HUES48 (cell line): ENCODE data around the gene MAP3K13.
"Not testable (repeated sequence)": the region's sequence is repeated elsewhere in the genome, so short reads cannot be mapped to it uniquely, and the experiment has no call there.

Experiments used
- H3K27ac ChIP-seq: one replicate; pipeline ENCODE4 v1.7.0; 2013; ENCODE audit warnings: low read depth, low read length, inconsistent platforms
- H3K27me3 ChIP-seq: 2 replicates; pipeline ENCODE4 v1.6.1; 2013; ENCODE audit warnings: mild to moderate bottlenecking, low read length; ENCODE audit not compliant: control insufficient read depth, insufficient read depth
- H3K36me3 ChIP-seq: 2 replicates; pipeline ENCODE4 v1.6.1; 2013; ENCODE audit warnings: low read length; ENCODE audit not compliant: control insufficient read depth, insufficient read depth
- H3K4me1 ChIP-seq: 2 replicates; pipeline ENCODE4 v1.6.1; 2013; ENCODE audit warnings: mild to moderate bottlenecking, low read length; ENCODE audit not compliant: control insufficient read depth, insufficient read depth
- H3K4me3 ChIP-seq: 2 replicates; pipeline ENCODE4 v1.5.1; 2013; ENCODE audit warnings: mild to moderate bottlenecking, low read depth, low read length
- H3K9ac ChIP-seq: 2 replicates; pipeline ENCODE4 v1.6.1; 2013; ENCODE audit warnings: mild to moderate bottlenecking, low read depth, low read length, moderate library complexity
- H3K9me3 ChIP-seq: 2 replicates; pipeline ENCODE4 v1.6.1; 2013; ENCODE audit warnings: low read length; ENCODE audit not compliant: control insufficient read depth, insufficient read depth

MAP3K13 gene

DNA sequence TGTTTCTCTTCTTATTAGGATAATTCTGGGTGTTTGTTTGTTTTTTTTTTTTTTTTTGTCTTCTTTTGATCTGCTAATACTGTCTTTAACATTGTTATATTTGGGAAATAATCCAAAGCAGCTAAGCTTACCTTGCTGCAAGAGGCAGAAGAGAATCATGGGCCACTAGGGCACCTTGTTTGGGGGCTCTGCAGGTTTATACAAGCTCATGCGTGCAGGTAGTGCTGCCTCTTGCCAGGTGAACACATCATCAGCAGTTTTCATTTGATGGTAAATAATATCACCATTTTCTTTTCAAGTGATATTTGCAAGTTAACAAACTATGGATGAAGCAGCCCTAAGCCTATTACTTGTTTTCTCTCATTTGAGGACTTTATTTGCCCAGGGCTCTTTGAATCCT lies 37.9 kb downstream of the MAP3K13 start:
- no peak overlapping the region for H3K9ac ChIP-seq
- H3K4me1 ChIP-seq: peaks cover 6% of the 10 kb centered on the region; the same call in 1 of the 2 replicates
- H3K27me3 ChIP-seq: no peaks in the 10 kb centered on the region
- H3K4me3 ChIP-seq: no peak overlapping the region
- no peak overlapping the region for H3K27ac ChIP-seq
- H3K36me3 ChIP-seq: no peaks in the 10 kb centered on the region
- H3K9me3 ChIP-seq: no peaks in the 10 kb centered on the region

DNA sequence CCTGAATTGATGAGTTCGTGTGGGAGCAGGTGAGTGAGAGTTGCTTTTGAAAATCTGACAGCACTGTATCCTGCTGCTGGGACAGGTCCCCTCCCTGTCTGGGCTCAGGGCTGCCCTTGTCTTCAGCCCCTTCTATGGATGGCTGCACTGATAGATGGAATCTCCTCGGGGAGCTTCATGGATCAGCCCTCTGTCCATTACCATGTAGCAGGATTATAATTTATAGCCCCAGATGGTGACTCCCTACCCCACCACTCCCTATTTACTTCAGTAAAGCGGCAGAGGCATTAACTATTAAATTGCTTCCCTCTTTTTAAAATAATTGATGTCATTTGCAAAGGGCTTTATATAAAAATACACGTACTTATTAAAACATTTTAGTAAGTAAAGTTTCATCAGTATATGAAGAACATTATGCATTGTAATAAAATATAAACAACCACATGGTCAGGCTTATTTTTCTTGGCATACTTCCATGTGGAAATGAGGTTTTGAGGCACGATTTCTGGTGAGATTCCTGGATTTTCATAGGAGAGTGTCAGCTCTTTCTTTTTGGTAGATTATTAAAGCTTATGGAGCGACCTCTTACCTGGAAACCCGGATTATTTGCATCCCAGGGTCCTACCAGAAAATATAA lies 38.5 kb downstream of the MAP3K13 start:
- Histone ChIP-seq H3K4me3 (no peak overlapping the region), H3K4me1 (peaks cover 12% of the 10 kb centered on the region), H3K9me3 (no peaks in the 10 kb centered on the region), H3K9ac (no peak overlapping the region), H3K36me3 (no peaks in the 10 kb centered on the region), H3K27me3 (no peaks in the 10 kb centered on the region), H3K27ac (no peak overlapping the region)

DNA sequence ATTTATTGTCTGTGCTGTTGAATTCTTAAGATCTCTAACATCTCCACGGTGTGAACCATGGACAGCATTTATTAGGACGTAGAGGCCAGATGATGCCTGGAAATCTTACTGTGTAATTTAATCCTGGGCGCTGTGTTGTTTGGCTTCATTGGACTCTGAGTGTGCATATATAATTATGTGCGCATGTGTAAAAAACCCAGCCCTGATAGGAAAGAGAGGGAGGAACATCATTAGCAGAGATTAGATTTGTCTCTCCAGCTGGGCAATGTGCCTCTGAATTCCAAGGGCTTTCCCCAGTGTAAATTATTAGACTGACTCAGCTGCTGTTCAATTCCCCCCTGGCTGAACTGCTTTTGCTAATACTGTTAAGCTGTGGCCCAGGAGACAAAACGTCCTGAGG lies 39.6 kb downstream of the MAP3K13 start:
- Histone ChIP-seq H3K27ac (no peak overlapping the region), H3K9me3 (no peaks in the 10 kb centered on the region), H3K27me3 (no peaks in the 10 kb centered on the region), H3K36me3 (no peaks in the 10 kb centered on the region), H3K4me1 (peaks cover 12% of the 10 kb centered on the region), H3K4me3 (no peak overlapping the region), H3K9ac (no peak overlapping the region)

DNA sequence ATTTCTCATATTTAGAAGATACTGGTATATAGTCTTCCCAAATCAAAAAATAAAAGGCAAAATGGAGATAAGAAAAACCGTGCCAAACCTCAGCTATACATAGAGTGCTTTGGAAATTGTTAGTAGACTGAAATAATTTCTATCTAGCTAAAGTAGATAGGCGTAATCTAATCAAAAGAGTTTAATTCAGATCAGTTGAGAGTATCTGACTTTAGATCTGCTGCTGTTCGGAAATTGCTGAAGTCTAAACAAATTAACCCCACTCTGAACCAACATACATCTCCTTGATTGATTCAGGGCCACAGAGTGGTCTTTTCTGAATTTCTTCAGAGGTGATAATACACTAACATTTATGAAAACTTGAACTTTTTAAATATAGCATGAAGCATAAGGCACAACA lies 40.1 kb downstream of the MAP3K13 start:
- no peaks in the 10 kb centered on the region for H3K27me3 ChIP-seq
- no peak overlapping the region for H3K27ac ChIP-seq
- H3K4me1 ChIP-seq: peaks cover 12% of the 10 kb centered on the region
- no peaks in the 10 kb centered on the region for H3K36me3 ChIP-seq
- H3K4me3 ChIP-seq: no peak overlapping the region
- H3K9ac ChIP-seq: no peak overlapping the region
- no peaks in the 10 kb centered on the region for H3K9me3 ChIP-seq

DNA sequence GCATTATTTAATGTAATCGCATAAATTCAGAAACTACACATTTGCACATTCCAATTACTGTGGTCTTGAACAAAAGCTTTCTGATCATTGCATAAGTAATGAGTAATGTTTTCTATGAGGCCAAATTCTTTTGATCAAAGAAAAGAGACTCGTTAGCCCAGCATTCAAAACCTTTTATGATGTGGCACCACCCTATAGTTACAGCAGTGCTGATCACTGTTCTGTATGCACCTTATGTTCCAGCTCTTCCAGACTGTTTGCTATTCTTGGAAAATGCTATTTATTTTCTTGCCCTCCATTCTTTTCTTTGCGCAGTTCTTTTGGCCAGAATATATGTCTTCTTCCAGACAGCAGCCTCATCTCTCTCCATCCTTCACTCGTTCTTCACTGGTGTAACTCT lies 42.3 kb downstream of the MAP3K13 start:
- Histone ChIP-seq H3K4me3 (no peak overlapping the region), H3K36me3 (no peaks in the 10 kb centered on the region), H3K27ac (no peak overlapping the region), H3K27me3 (no peaks in the 10 kb centered on the region), H3K9me3 (no peaks in the 10 kb centered on the region), H3K4me1 (peaks cover 10% of the 10 kb centered on the region; the same call in 1 of the 2 replicates), H3K9ac (no peak overlapping the region)

DNA sequence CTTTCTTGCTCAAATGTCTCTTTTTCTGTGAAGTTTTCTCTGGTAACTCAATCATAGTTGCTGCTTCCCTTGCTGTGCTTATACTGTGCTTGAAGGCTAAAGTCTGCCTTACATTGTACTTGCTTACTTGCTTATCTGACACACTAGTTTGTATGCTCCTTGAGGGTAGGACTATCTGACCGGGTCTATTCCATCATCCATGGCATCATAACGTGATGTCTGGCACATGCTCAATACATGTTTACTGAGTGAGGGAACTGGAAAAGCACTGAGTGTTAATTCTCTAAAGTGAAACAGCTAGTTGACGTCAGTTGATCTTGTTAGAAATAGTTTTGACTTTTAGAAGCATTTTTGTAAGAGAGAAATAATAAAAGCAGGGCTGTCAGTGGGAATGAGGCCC lies 42.7 kb downstream of the MAP3K13 start:
- Histone ChIP-seq H3K27ac (no peak overlapping the region), H3K9me3 (no peaks in the 10 kb centered on the region), H3K9ac (no peak overlapping the region), H3K4me1 (peaks cover 11% of the 10 kb centered on the region; the same call in 1 of the 2 replicates), H3K4me3 (no peak overlapping the region), H3K36me3 (no peaks in the 10 kb centered on the region), H3K27me3 (no peaks in the 10 kb centered on the region)

DNA sequence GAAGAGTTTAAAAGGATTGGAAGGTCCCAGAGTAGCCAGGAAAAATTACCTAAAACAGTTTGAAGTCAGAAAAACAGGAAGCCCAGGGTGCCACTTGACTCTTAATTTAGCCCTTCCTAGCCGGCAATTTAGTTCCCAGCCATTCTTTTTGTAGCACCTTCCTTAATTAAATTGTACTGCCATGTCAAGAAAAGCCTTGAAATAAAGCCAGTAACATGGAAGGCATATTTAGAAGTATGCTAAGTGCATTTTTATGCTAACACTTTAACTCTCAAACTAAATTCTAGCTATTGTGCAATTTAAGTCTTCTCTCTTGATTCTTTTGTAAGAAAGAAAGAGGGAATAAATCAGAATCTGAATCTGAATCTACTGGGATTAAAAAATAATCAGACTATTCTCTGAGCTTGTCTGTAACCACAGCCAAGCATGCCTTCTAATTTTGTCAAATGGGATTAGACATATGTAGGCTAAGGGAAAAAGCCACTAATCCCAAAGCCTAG lies 43.2 kb downstream of the MAP3K13 start:
- H3K36me3 ChIP-seq: no peaks in the 10 kb centered on the region
- no peaks in the 10 kb centered on the region for H3K9me3 ChIP-seq
- peaks cover 11% of the 10 kb centered on the region; the same call in 1 of the 2 replicates for H3K4me1 ChIP-seq
- H3K4me3 ChIP-seq: no peak overlapping the region
- no peak overlapping the region for H3K9ac ChIP-seq
- H3K27ac ChIP-seq: no peak overlapping the region
- no peaks in the 10 kb centered on the region for H3K27me3 ChIP-seq

DNA sequence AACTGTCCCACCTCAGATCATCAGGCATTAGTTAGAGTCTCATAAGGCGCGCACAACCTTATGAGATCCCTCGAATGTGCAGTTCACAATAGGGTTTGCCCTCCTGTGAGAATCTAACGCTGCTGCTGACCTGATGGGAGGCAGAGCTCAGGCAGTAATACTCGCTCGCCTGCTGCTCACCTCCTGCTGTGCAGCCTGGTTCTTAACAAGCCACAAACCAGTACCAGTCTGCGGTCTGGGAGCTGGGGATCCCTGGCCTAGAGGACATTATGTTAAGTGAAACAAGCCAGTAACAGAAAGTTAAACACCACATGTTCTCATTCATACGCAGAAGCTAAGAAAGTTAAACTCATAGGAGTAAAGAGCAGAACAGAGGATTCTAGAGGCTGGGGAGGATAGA lies 47.0 kb downstream of the MAP3K13 start:
- Histone ChIP-seq H3K9me3 (no peaks in the 10 kb centered on the region), H3K27me3 (no peaks in the 10 kb centered on the region), H3K9ac (no peak overlapping the region), H3K4me3 (no peak overlapping the region), H3K27ac (no peak overlapping the region), H3K4me1 (peaks cover 11% of the 10 kb centered on the region; the same call in 1 of the 2 replicates), H3K36me3 (no peaks in the 10 kb centered on the region)

DNA sequence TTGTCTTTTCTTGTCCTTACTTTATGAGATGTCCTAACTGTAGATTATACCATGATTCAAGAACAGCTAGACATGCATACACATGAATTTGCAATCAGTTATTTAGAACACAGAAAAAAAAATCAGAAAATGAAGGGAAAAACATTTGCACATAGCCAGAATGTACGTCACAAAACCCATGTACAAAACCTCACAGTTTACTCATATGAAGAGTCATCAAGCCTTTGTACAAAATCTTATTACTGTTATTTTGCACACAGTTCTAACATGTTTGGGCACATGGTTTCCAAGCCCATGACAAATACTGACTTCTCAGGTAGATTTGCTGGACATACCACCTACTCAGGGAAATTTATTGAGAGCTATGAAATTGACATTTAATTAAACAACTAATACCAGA lies 48.2 kb downstream of the MAP3K13 start:
- Histone ChIP-seq H3K27me3 (no peaks in the 10 kb centered on the region), H3K27ac (no peak overlapping the region), H3K4me1 (peaks cover 7% of the 10 kb centered on the region; the same call in 1 of the 2 replicates), H3K9ac (no peak overlapping the region), H3K4me3 (no peak overlapping the region), H3K36me3 (no peaks in the 10 kb centered on the region), H3K9me3 (no peaks in the 10 kb centered on the region)

DNA sequence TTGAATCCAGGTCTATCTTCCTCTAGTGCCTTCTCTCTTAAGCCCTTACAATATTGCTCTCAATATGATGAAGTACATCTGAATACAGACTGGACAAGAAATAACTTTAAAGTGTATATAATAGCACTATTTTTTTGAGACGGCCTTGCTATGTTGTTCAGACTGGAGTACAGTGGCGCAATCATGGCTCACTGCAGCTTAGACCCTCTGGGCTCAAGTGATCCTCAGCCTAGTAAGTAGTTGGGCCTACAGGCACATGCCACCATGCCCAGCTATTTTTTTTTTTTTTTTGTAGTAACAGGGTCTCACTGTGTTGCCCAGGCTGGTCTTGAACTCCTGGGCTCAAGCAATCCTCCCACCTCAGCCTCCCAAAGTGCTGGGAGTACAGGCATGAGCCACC lies 53.6 kb downstream of the MAP3K13 start:
- Histone ChIP-seq H3K36me3 (no peaks in the 10 kb centered on the region), H3K4me3 (no peak overlapping the region), H3K9ac (no peak overlapping the region), H3K9me3 (no peaks in the 10 kb centered on the region), H3K4me1 (no peaks in the 10 kb centered on the region), H3K27ac (no peak overlapping the region), H3K27me3 (no peaks in the 10 kb centered on the region)

DNA sequence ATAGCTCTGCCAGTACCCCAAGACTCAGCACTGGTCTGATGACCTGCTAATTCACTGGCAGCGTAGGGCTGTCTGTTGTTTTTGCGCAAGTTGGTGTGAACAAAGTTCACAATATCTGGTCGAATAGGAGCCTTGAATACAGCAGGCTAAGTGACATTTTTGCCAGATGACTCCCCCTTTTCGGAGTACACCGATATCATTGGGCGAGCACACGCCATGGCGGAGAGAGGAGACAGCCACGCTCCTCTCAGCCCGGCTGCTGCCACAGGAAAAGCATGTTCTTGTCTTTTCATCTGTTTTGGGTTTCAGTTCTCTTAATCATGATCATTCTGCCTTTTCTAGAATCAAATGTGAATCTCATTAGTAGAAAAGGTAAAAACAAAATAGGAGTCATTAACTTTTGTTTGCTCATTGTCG lies 55.6 kb downstream of the MAP3K13 start:
- H3K4me1 ChIP-seq, H3K27ac ChIP-seq, H3K9me3 ChIP-seq, H3K4me3 ChIP-seq, H3K9ac ChIP-seq, H3K27me3 ChIP-seq, H3K36me3 ChIP-seq: not testable (repeated sequence)
